NB4 (cell line): ENCODE measurements around the gene INAVA.

ENCODE experiments used
- DNase-seq: peaks from one replicate; pipeline ENCODE4 v3.0.0; 2010; ENCODE audit warnings: low read depth
- H3K4me3 ChIP-seq: one replicate; pipeline ENCODE4 v1.5.1; 2011; ENCODE audit warnings: mild to moderate bottlenecking, low read depth, low read length, moderate library complexity
- CTCF ChIP-seq: IDR thresholded peaks from one replicate; pipeline ENCODE4 v1.5.1; 2012; ENCODE audit warnings: low read depth, low read length
- MAX ChIP-seq: IDR thresholded peaks from 2 replicates; pipeline ENCODE4 v1.6.1; 2011; ENCODE audit warnings: low read depth, low read length
- MYC ChIP-seq: IDR thresholded peaks from 2 replicates; pipeline ENCODE4 v1.6.1; 2011; ENCODE audit warnings: low read depth, low read length
- POLR2A ChIP-seq: IDR thresholded peaks from 2 replicates; pipeline ENCODE4 v1.6.1; 2011; ENCODE audit warnings: mild to moderate bottlenecking; ENCODE audit not compliant: insufficient read length; ENCODE audit errors: extremely low read depth

Gene INAVA, protein sequence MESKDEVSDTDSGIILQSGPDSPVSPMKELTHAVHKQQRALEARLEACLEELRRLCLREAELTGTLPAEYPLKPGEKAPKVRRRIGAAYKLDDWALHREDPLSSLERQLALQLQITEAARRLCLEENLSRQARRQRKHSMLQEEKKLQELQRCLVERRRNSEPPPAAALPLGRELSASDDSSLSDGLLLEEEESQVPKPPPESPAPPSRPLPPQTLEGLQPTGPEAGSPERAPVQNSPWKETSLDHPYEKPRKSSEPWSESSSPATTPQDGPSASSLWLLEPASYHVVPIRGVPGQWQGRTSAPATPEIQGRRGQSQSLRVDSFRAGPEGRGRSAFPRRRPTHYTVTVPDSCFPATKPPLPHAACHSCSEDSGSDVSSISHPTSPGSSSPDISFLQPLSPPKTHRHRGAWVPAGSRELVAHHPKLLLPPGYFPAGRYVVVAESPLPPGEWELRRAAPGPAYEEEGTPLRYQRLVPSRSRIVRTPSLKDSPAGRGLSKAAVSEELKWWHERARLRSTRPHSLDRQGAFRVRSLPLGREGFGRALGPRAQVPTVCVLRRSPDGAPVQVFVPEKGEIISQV

GRCh38 chr1:200894712-200895442 lies at the start of gene INAVA:
INAVA (plus strand) TSS chr1:200894900; CDS start chr1:200898401, 3,501 bp downstream.
- no peak within 1 kb of the TSS for H3K4me3 ChIP-seq
- DNase-seq = no peak
- TF ChIP-seq MYC (no peak), POLR2A (no peak), MAX (no peak), CTCF (no peak)

GRCh38 chr1:200845360-200845759 lies 49.3 kb upstream of the INAVA start:
- no peak for TF ChIP-seq CTCF
- TF ChIP-seq POLR2A = no peak
- no peak for TF ChIP-seq MYC
- no peak for TF ChIP-seq MAX
- no peak overlapping the region for H3K4me3 ChIP-seq
- no peak for DNase-seq

DNA sequence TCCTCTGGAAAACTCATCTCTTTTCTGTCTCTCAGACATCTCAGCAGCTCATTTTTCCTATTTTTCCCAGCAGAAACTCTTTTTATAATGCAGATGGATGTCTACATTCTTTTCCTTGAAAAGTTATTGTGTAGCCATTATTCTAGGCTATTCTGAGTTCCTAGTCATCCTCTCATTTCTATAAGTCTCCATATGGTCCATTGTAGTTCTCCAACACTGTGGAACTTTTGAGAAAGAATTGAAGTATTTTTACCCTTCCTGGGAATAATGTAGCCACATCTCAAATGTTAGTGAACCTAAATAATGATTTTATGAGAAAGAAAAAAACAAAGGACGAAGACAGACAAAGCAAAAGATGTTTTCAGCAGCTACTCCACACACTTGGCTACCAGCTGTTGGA lies 48.3 kb upstream of the INAVA start:
- DNase-seq = no peak
- H3K4me3 ChIP-seq = no peak overlapping the region
- TF ChIP-seq MYC (no peak), CTCF (no peak), MAX (no peak)

- TF ChIP-seq POLR2A = no peak
- TF ChIP-seq MAX = no peak
- no peak for TF ChIP-seq CTCF
- TF ChIP-seq MYC = no peak
- DNase-seq = no peak
- H3K4me3 ChIP-seq = no peak overlapping the region
Measured at GRCh38 chr1:200849430-200849829, 45.3 kb upstream of the INAVA start.

DNA sequence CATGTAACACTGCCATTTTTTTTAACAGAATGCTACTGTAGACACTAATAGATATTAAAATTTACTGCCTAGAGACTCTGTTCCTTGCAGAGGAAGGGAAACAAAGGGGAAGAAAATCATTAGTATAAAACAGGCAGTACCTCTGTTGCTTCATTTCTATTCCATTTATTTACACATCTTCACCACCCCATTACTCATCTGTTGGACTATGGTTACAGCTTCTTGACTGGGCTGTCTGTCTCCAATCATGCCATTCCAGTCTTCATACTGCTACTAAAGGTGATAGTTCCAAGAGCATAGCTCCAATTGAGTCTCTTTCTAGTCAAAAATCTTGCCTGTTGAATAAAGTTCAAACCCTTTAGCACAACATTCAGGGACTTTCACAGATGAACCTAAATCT lies 44.1 kb upstream of the INAVA start:
- DNase-seq = no peak
- H3K4me3 ChIP-seq = no peak overlapping the region
- TF ChIP-seq POLR2A (no peak), MYC (no peak), MAX (no peak), CTCF (no peak)
